GM19035 (cell line): ENCODE data around the gene HES2.
"Not testable (repeated sequence)": the region's sequence is repeated elsewhere in the genome, so short reads cannot be mapped to it uniquely, and the experiment has no call there.

Source experiments
- ATAC-seq: cut with Tn5 transposase; IDR thresholded peaks from one replicate; pipeline ENCODE4 v1.9.1; 2021; ENCODE audit not compliant: unreplicated experiment

Gene HES2

GRCh38 chr1:6419397-6419803 lies 319 bp downstream of the HES2 start:
- ATAC-seq = no peak

- ATAC-seq = no peak
These were observed 887 bp downstream of the HES2 start for GRCh38 chr1:6418668-6419396.

GRCh38 chr1:6417961-6418667 lies 1.6 kb downstream of the HES2 start:
- no peak for ATAC-seq

GRCh38 chr1:6416906-6417305 lies 2.8 kb downstream of the HES2 start:
- no peak for ATAC-seq

- ATAC-seq = no peak
These were observed 3.4 kb downstream of the HES2 start for GRCh38 chr1:6416295-6416656.

- ATAC-seq = no peak
These were observed 4.7 kb downstream of the HES2 start for GRCh38 chr1:6414881-6415626.

- peak; percentile 72 for ATAC-seq
These were observed 5.3 kb downstream of the HES2 start for GRCh38 chr1:6414443-6414844.

- no peak for ATAC-seq
These were observed 6.8 kb downstream of the HES2 start for GRCh38 chr1:6412896-6413295.

- ATAC-seq = no peak
These were observed 9.3 kb downstream of the HES2 start for GRCh38 chr1:6410248-6410893.

GRCh38 chr1:6409733-6410132 lies 10.0 kb downstream of the HES2 start:
- ATAC-seq = no peak

- ATAC-seq = no peak
These were observed 10.7 kb downstream of the HES2 start for GRCh38 chr1:6409053-6409452.

- no peak for ATAC-seq
These were observed 11.7 kb downstream of the HES2 start for GRCh38 chr1:6408023-6408422.

GRCh38 chr1:6401673-6402072 lies 18.0 kb downstream of the HES2 start:
- no peak for ATAC-seq

GRCh38 chr1:6399294-6399693 lies 20.4 kb downstream of the HES2 start:
- no peak for ATAC-seq

- no peak for ATAC-seq
These were observed 21.8 kb downstream of the HES2 start for GRCh38 chr1:6397844-6398441.

GRCh38 chr1:6396998-6397397 lies 22.7 kb downstream of the HES2 start:
- no peak for ATAC-seq

- ATAC-seq = not testable (repeated sequence)
These were observed 23.9 kb downstream of the HES2 start for GRCh38 chr1:6395781-6396244.

GRCh38 chr1:6395130-6395529 lies 24.6 kb downstream of the HES2 start:
- ATAC-seq = not testable (repeated sequence)

- peak; percentile 84 for ATAC-seq
These were observed 26.1 kb downstream of the HES2 start, which contains the start of gene ACOT7 for GRCh38 chr1:6393400-6394187. TSS of gene ACOT7 (minus strand) at chr1:6393767. CDS start at chr1:6393399, 368 bp downstream.

GRCh38 chr1:6392809-6393399 lies 26.8 kb downstream of the HES2 start:
- ATAC-seq = peak; percentile 24
